GM12891 (cell line): ENCODE data around the gene EXOSC7.
"Not testable (repeated sequence)": the region's sequence is repeated elsewhere in the genome, so short reads cannot be mapped to it uniquely, and the experiment has no call there.

ENCODE experiments used
- DNase-seq: peaks from one replicate; pipeline ENCODE4 v3.0.0; 2011; ENCODE audit warnings: low spot score; ENCODE audit not compliant: insufficient read length
- FAIRE-seq: peaks from 2 replicates; lab custom pipeline; 2011; peaks lifted over from hg19 to GRCh38; lab: Jason Lieb, UNC
- PAX5 ChIP-seq: IDR thresholded peaks from 2 replicates; pipeline ENCODE4 v1.6.1; 2011; ENCODE audit warnings: low read length, moderate library complexity, mild to moderate bottlenecking; ENCODE audit not compliant: insufficient read depth, severe bottlenecking
- POLR2A ChIP-seq: IDR thresholded peaks from 2 replicates; pipeline ENCODE4 v1.6.1; 2011; ENCODE audit warnings: low read depth, low read length, control low read depth
- POLR2AphosphoS5 ChIP-seq: IDR thresholded peaks from 2 replicates; pipeline ENCODE4 v1.6.1; 2011; ENCODE audit warnings: low read depth, low read length, control low read depth
- POU2F2 ChIP-seq: IDR thresholded peaks from 2 replicates; pipeline ENCODE4 v1.6.1; 2011; ENCODE audit warnings: low read depth, mild to moderate bottlenecking, control low read depth, low read length, moderate library complexity
- SPI1 ChIP-seq: IDR thresholded peaks from 2 replicates; pipeline ENCODE4 v1.6.1; 2011; ENCODE audit warnings: low read depth, low read length, control low read depth
- TAF1 ChIP-seq: IDR thresholded peaks from 2 replicates; pipeline ENCODE4 v1.6.1; 2011; ENCODE audit warnings: low read depth, low read length, control low read depth

The EXOSC7 gene

DNA sequence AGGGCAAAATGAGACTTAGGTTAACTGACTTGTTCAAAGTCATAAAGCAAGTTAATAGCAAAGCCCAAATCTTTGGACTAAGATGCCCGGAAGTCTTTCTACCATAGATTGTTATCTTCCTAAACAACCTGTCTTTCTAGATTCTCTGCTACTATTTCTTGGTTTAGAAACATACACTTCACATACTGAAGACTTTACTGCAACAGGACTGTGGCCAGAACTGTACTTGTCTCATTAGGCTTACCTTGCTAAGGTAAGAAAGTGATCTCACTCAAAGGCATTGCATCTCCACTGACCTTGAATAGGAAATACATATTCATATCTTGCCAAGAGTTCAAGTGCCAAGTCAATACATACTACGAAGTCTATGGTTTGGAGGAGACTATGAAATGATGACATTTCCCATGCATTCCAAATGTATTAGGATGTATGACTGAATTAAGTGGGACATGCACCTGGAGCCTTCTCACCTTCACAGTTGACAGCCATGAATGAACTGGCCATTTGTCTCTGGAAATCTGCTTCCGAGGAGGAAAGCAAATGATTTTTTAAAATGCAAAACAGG, 5.0 kb upstream of the EXOSC7 start:
- DNase-seq (no peak), FAIRE-seq (no peak)
- TF ChIP-seq TAF1 (no peak), SPI1 (no peak), POLR2A (no peak), PAX5 (no peak), POU2F2 (no peak), POLR2AphosphoS5 (no peak)

DNA sequence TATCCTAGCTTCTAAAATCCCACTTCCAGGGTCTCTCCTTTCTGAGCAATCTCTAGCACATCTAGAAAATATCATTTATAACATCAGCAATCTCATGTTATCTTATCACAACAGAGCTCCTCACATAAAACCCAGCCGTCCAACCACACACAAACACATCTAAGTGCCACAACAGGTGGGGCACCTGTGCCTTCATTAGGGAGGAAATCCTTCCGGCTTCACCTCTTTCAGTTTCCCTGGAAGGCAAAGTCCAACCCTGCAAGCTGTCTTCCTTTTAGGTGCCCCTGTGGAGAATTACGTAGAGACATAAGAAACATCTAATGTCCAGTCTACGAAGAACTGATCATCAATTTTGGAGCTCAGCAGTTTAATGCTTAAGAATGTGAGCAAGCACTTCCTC, 1.6 kb upstream of the EXOSC7 start:
- no peak for TF ChIP-seq POU2F2
- TF ChIP-seq POLR2A = no peak
- no peak for TF ChIP-seq POLR2AphosphoS5
- TF ChIP-seq TAF1 = no peak
- TF ChIP-seq PAX5 = no peak
- TF ChIP-seq SPI1 = 0 out of 2 replicates have a peak, but pooled peaks have one; percentile 8
- DNase-seq (no peak), FAIRE-seq (no peak)

DNA sequence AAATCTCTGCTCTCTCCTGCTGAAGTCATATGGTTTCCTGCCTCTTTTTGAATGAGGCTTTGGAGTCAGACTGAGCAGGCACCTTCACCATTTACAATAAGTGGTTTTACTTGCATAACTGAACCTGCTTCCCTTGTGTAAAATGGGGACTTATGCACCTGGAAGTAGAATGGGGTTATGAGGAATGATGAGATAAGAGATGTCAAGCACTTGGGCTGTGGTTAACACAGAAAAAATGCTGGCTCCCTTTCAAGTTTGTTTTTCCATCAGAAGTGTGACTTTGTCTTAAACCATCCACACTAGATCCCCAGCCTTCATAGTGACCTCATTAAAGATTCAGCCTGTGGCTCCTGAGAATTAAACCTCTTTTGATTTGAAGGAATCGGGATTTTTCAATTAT, 5.2 kb downstream of the EXOSC7 start:
- DNase-seq (no peak), FAIRE-seq (no peak)
- TF ChIP-seq SPI1 = no peak
- TF ChIP-seq POLR2A = no peak
- no peak for TF ChIP-seq POLR2AphosphoS5
- TF ChIP-seq POU2F2 = no peak
- TF ChIP-seq PAX5 = no peak
- no peak for TF ChIP-seq TAF1

DNA sequence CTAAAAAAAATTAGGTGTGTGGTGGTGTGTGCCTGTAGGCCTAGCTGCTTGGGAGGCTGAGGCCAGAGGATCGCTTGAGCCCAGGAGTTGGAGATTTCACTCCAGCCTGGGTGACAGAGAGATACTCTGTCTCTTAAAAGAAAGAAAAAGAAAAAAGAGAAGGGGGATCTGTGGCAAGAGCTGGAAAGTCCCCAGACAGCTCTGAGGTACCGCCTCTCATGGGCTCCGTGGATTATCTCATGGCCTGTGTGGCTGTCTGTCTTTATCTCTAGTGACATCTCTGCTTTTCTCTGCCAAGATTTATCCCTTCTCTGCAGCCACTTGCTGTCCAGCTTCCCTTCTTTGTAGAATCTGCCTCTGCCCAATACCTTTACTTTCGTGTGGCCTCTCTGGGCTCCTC, 5.7 kb downstream of the EXOSC7 start:
- TF ChIP-seq POLR2AphosphoS5 (no peak), TAF1 (no peak), SPI1 (peak; percentile 55), POLR2A (no peak), POU2F2 (no peak), PAX5 (no peak)
- no peak for DNase-seq
- no peak for FAIRE-seq

DNA sequence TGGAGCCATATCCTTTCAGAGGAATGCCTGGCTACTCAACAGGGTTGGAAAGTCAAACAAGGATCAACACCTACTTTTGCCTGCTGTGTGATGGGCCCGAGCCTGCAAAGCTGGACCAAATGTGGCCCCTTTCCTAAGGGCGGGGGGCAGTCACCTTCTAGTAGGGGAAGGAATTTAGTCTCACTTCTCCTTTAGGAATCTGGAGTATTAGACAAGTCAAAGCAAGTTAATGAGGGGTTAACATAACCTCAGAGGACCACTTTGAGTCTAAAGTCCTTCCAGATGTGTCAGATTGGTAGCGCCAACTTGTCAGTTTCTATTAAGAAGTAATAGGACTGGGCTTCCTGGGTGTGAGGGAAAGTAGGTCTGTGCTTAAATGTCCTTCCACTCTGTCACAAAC, 6.8 kb downstream of the EXOSC7 start:
- DNase-seq (no peak), FAIRE-seq (no peak)
- TF ChIP-seq POU2F2 (no peak), SPI1 (peak; percentile 27; the same call in 1 of the 2 replicates)

DNA sequence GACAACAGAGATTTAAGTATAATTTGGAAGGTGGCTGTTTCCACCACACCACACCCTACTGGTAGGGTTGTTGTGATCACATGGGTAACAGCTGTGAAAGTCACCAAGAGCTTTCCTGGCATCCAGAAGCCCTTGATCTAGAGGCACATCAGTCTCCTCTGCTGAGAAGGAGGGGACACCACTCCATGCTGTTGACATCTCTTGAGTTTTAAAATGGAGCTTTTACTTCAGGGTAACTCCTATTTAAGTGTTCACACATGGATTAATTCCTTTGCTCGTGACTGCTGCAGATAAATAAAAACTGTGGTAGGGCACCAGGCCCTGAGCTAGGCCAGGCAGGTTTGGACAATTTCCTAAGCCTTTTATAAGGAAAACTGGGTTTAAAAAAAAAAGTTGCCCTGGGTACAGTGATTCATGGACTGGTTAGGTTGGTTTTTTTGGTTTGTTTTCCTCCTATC, 7.5 kb downstream of the EXOSC7 start:
- FAIRE-seq (no peak), DNase-seq (no peak)
- TF ChIP-seq POLR2A (no peak), TAF1 (no peak), PAX5 (no peak), POU2F2 (no peak), POLR2AphosphoS5 (no peak), SPI1 (no peak)

DNA sequence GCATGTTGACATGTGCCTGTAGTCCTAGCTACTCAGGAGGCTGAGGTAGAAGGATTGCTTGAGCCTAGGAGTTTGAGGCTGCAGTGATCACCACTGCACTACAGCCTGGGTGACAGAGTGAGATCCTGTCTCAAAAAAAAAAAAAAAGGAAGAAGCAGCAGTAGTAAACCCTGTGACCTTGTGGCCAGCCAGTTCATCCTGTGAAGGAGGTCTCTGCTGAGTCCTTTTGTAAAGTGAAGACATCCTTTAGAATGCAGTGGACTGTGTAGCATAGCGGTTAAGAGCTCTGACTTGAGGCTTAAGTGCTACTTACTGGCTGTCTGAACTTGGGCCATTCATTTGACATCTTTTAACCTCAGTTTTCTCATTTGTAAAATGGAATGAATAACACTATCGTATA, 8.3 kb downstream of the EXOSC7 start:
- TF ChIP-seq POU2F2 (no peak), POLR2A (no peak), POLR2AphosphoS5 (no peak), SPI1 (no peak), TAF1 (no peak), PAX5 (no peak)
- DNase-seq = no peak
- no peak for FAIRE-seq

DNA sequence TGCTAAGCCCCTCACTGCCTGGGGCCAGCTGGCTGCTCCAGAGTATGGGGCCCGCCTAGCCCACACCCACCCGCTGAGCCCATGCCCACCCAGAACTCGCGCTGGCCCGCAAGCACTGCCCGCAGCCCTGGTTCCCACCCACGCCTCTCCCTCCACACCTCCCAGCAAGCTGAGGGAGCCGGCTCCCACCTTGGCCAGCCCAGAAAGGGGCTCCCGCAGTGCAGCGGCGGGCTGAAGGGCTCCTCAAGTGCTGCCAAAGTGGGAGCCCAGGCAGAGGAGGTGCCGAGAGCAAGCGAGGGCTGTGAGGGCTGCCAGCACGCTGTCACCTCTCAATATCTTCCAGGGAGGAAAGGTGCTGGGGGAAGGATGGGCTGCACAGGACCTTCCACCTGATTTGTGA, 10.3 kb downstream of the EXOSC7 start:
- DNase-seq, FAIRE-seq: not testable (repeated sequence)

DNA sequence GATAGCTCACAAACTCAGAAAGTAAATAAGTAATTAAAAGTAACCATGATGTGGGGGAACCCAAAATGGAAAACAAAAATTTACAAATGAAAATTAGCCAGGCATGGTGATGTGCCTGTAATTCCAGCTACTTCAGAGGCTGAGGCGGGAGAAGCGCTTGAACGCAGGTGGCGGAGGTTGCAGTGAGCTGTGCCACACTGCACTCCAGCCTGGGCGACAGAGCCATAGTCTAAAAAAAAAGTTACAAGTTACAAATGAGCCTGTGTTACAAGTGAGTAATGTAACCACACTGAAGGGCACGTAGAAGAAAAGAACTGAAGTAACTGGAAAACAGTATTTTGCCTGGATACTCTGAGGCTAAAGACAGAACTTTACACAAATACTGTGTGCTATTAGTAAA, 11.3 kb downstream of the EXOSC7 start:
- DNase-seq (no peak), FAIRE-seq (no peak)
- TF ChIP-seq POLR2A = no peak
- TF ChIP-seq POU2F2 = no peak
- TF ChIP-seq PAX5 = no peak
- no peak for TF ChIP-seq POLR2AphosphoS5
- TF ChIP-seq TAF1 = no peak
- no peak for TF ChIP-seq SPI1

DNA sequence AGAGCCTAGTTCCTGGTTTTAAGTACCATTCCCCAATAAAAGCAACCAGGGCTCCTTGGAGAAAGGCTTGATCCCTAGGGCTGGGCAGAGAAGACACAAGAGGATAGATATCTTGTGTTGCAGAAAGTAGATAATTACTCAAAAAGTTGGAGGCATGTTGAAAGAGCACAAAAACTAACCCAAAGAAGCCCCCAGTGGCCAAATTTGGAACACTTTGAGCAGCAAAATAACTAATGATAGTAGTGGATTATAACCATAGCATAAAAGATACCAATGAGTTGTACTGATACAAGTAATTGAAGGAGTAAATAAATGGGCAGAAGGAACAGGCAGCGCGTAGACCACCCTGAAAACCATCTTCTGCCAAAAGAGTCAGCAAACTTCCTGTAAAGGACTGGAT, 12.0 kb downstream of the EXOSC7 start:
- TF ChIP-seq TAF1 (no peak), PAX5 (no peak), SPI1 (no peak), POU2F2 (no peak), POLR2AphosphoS5 (no peak), POLR2A (no peak)
- FAIRE-seq = no peak

More for the DNA sequence above, 12.0 kb downstream of the EXOSC7 start:
- DNase-seq = no peak
